PC-9 (cell line): ENCODE data around the gene RNF141. TPM values are rescaled to one million over a fixed set of nuclear protein-coding genes. Genes with fewer than 3 reads are reported as not detected.
A peak's percentile ranks its signal among the peaks of the same experiment; 100 is the strongest.

Experiments
- BruUV-seq: library from RNA; stranded (reverse); fragments of 400-500 nt; replicated peaks from 2 replicates; lab custom pipeline; 2021; lab: Mats Ljungman, UMichigan
- CTCF ChIA-PET: fragments of 300-600 bp; sonication (Branson Sonifier 250); formaldehyde crosslinking; loops from one replicate; lab custom pipeline; 2022; ENCODE audit warnings: antibody characterized with exemption; lab: Charles Lee
- POLR2A ChIA-PET: fragments of 300-600 bp; sonication (Branson Sonifier 250); formaldehyde crosslinking; loops from one replicate; lab custom pipeline; 2022; ENCODE audit warnings: antibody characterized with exemption; ENCODE audit not compliant: unreplicated experiment; lab: Charles Lee
- DNase-seq, 2 experiments: peaks; one replicate each; pipeline versions ENCODE4 v3.0.0 to v3.0.0-alpha.2; 2015 to 2022; ENCODE audit warnings: mixed read lengths in 1 of 2
- H2AFZ ChIP-seq: fragments of 200-600 bp; sonication (generic); 2 replicates; pipeline ENCODE4 v1.8.1; 2017; ENCODE audit warnings: antibody characterized with exemption
- H3F3A ChIP-seq: fragments of 200-600 bp; sonication (generic); 2 replicates; pipeline ENCODE4 v1.8.1; 2017; ENCODE audit warnings: antibody characterized with exemption, mild to moderate bottlenecking, low read depth; ENCODE audit not compliant: insufficient read depth
- H3K27ac ChIP-seq: fragments of 200-600 bp; sonication (generic); 2 replicates; pipeline ENCODE4 v1.6.1; 2016; ENCODE audit warnings: mixed run types
- H3K27me3 ChIP-seq: fragments of 200-600 bp; sonication (generic); 2 replicates; pipeline ENCODE4 v1.6.1; 2016; ENCODE audit warnings: low read depth, mixed run types; ENCODE audit not compliant: insufficient read depth
- H3K36me3 ChIP-seq: fragments of 200-600 bp; sonication (generic); 2 replicates; pipeline ENCODE4 v1.6.1; 2016; ENCODE audit warnings: low read depth, mixed run types
- H3K4me1 ChIP-seq: fragments of 200-600 bp; sonication (generic); replicated peaks from 2 replicates; pipeline ENCODE4 v1.6.1; 2016; ENCODE audit warnings: mixed run types; ENCODE audit not compliant: insufficient read depth
- H3K4me2 ChIP-seq: fragments of 200-600 bp; sonication (generic); 2 replicates; pipeline ENCODE4 v1.6.1; 2017; ENCODE audit warnings: mixed run types
- H3K4me3 ChIP-seq: fragments of 200-600 bp; sonication (generic); 2 replicates; pipeline ENCODE4 v1.6.1; 2016; ENCODE audit warnings: mixed run types
- H3K79me2 ChIP-seq: fragments of 200-600 bp; sonication (generic); 2 replicates; pipeline ENCODE4 v1.6.1; 2017; ENCODE audit warnings: low read depth, mixed run types
- H3K9me2 ChIP-seq: fragments of 200-600 bp; sonication (generic); 2 replicates; pipeline ENCODE4 v1.8.1; 2017; ENCODE audit warnings: mild to moderate bottlenecking; ENCODE audit not compliant: insufficient read depth
- H3K9me3 ChIP-seq: fragments of 200-600 bp; sonication (generic); 2 replicates; pipeline ENCODE4 v1.8.1; 2016; ENCODE audit warnings: low read depth; ENCODE audit not compliant: insufficient read depth
- H4K20me1 ChIP-seq: fragments of 200-600 bp; sonication (generic); 2 replicates; pipeline ENCODE4 v1.8.1; 2017; ENCODE audit not compliant: insufficient read depth
- CTCF ChIP-seq: fragments of 200-600 bp; sonication (generic); conservative IDR thresholded peaks from 2 replicates; pipeline ENCODE4 v1.6.1; 2017; ENCODE audit warnings: mixed run types, antibody characterized with exemption, mild to moderate bottlenecking, moderate library complexity
- EZH2 ChIP-seq: fragments of 200-600 bp; sonication (generic); IDR thresholded peaks from 2 replicates; pipeline ENCODE4 v1.8.0; 2017; ENCODE audit warnings: antibody characterized with exemption, low read depth
- intact Hi-C: fragments of 100-400 bp; cut with micrococcal nuclease; formaldehyde crosslinking; loops from one replicate; pipeline ENCODE4 v1.10.0; 2022; ENCODE audit not compliant: unreplicated experiment
- total RNA-seq: library from RNA; stranded (reverse); gene quantifications from 2 replicates; pipeline ENCODE4 v1.2.3, GENCODE V29; 2021

RNF141 gene
- total RNA-seq, 1 experiment from 2014 or later, result 36.8 TPM

GRCh38 chr11:10556590-10556989, 15.6 kb upstream of the RNF141 start:
- CTCF ChIA-PET, result no interaction called here

GRCh38 chr11:10551845-10552352, 10.9 kb upstream of the RNF141 start:
- TF ChIP-seq EZH2, result no peak
- no peak for TF ChIP-seq CTCF
- no peak for DNase-seq
- no TSS peak for BruUV-seq

More at GRCh38 chr11:10556590-10556989, 15.6 kb upstream of the RNF141 start:
- POLR2A ChIA-PET, result interaction anchor here (0.6 kb wide), 1 partner anchor 15 kb away, joined by 4 read pairs; no protein-coding TSS in a partner anchor
- Histone ChIP-seq H2AFZ (no peak overlapping the region), H3K79me2 (no peaks in the 10 kb centered on the region), H3K9me2 (no peaks in the 10 kb centered on the region), H3K27ac (no peak overlapping the region), H3K36me3 (no peaks in the 10 kb centered on the region), H3K9me3 (no peaks in the 10 kb centered on the region), H3K4me3 (no peak overlapping the region), H3F3A (peaks cover 10% of the 10 kb centered on the region; the same call in 1 of the 2 replicates), H4K20me1 (no peaks in the 10 kb centered on the region), H3K4me1 (peaks cover 27% of the 10 kb centered on the region), H3K27me3 (no peaks in the 10 kb centered on the region), H3K4me2 (peak overlapping the region; percentile 8; the same call in 1 of the 2 replicates)
- intact Hi-C loops, result no loop called here
- peak in 1 of 2 experiments; percentile 74 for DNase-seq
- no TSS peak for BruUV-seq
- TF ChIP-seq CTCF (no peak), EZH2 (no peak)

GRCh38 chr11:10551290-10551592, 10.3 kb upstream of the RNF141 start:
- H3K27ac ChIP-seq, result peak overlapping the region; percentile 69; the same call in 1 of the 2 replicates

More at GRCh38 chr11:10551845-10552352, 10.9 kb upstream of the RNF141 start:
- H3F3A ChIP-seq, result peaks cover 10% of the 10 kb centered on the region; the same call in 1 of the 2 replicates
- no peaks in the 10 kb centered on the region for H3K9me3 ChIP-seq
- ChIA-PET CTCF (no interaction called here), POLR2A (interaction anchor here (0.5 kb wide), 1 partner anchor 65 kb away, joined by 3 read pairs; no protein-coding TSS in a partner anchor)
- no peaks in the 10 kb centered on the region for H4K20me1 ChIP-seq
- no peaks in the 10 kb centered on the region for H3K36me3 ChIP-seq
- H3K4me3 ChIP-seq, result no peak overlapping the region
- H3K27ac ChIP-seq, result no peak overlapping the region
- no peak overlapping the region for H3K4me2 ChIP-seq
- intact Hi-C loops, result no loop called here
- H3K9me2 ChIP-seq, result no peaks in the 10 kb centered on the region
- H3K4me1 ChIP-seq, result peaks cover 20% of the 10 kb centered on the region
- no peaks in the 10 kb centered on the region for H3K79me2 ChIP-seq
- no peaks in the 10 kb centered on the region for H3K27me3 ChIP-seq
- no peak overlapping the region for H2AFZ ChIP-seq

More at GRCh38 chr11:10551290-10551592, 10.3 kb upstream of the RNF141 start:
- Histone ChIP-seq H3K9me3 (no peaks in the 10 kb centered on the region), H3K27me3 (no peaks in the 10 kb centered on the region), H3K36me3 (no peaks in the 10 kb centered on the region), H3F3A (peaks cover 10% of the 10 kb centered on the region; the same call in 1 of the 2 replicates), H2AFZ (no peak overlapping the region), H4K20me1 (no peaks in the 10 kb centered on the region), H3K79me2 (no peaks in the 10 kb centered on the region), H3K4me1 (peaks cover 14% of the 10 kb centered on the region), H3K9me2 (no peaks in the 10 kb centered on the region), H3K4me2 (peak overlapping the region; percentile 64; the same call in 1 of the 2 replicates), H3K4me3 (no peak overlapping the region)
- no peak for DNase-seq
- CTCF ChIA-PET, result no interaction called here
- no peak for TF ChIP-seq EZH2
- intact Hi-C loops, result no loop called here
- no TSS peak for BruUV-seq
- POLR2A ChIA-PET, result no interaction called here
